ENCODE results near the gene TMEM271.

The TMEM271 gene, protein sequence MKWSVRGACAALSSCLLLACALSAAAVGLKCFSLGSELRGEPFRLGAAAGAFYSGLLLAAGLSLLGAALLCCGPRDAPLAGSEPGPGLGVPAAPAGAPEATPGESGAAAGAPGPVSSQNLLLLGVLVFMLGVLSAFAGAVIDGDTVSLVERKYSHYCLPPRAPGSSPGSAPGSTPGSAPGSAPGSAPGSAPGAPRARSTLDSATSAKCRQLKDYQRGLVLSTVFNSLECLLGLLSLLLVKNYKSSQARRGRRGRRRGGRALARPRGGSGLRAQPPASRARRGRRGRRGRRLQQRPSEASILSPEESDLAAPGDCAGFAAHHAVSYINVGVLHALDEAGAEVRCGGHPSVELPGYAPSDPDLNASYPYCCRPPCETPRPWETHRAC
- long read RNA-seq = 0 reads

DNA sequence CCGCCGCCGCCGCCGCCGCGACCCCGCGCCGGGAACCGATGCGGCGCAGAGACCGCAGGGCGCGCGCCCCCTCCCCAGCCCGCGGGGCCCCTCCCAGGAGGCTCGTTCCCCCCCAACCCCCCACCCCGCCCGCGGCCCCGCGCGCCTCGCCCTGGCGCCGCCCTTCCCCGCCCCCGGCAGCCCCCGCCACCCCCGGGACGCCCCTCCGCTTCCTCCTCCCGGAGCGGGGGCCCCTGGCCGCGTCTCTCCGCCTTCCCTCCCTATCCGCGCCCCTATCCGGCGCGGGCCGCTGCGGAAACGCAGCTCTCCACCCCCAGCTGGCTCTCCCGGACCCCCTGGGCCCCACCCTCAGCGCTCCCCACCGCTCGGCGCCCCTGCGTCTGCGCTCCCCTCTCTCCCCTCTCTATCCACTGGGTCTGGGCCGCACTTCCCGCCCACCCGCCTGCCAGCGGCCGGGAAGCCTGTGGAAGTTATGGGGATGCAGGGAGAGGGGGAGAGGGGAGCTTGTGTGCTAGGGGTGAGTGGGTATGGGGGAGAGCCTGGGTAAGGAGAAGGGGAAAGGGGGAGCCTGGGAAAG lies at the start of gene TMEM271:
Gene TMEM271, minus strand, starts transcription at position 51 of the 577 bp plus-strand sequence. CDS start 233 bp downstream, outside the sequence.
- Histone ChIP-seq H3K4me3 (replicated peaks; ENCODE audit: insufficient read depth, low read length) (no peak within 1 kb of the TSS), H3K27ac (replicated peaks) (no peak within 1 kb of the TSS), H3K27me3 (ENCODE audit: insufficient read depth, poor library complexity, severe bottlenecking) (peaks cover 32% of the 10 kb centered on the region)
- no peak for TF ChIP-seq SPI1 (IDR thresholded peaks at IDR 0.05; ENCODE audit: borderline replicate concordance, low read depth)
- TF ChIP-seq, protein P1, sequence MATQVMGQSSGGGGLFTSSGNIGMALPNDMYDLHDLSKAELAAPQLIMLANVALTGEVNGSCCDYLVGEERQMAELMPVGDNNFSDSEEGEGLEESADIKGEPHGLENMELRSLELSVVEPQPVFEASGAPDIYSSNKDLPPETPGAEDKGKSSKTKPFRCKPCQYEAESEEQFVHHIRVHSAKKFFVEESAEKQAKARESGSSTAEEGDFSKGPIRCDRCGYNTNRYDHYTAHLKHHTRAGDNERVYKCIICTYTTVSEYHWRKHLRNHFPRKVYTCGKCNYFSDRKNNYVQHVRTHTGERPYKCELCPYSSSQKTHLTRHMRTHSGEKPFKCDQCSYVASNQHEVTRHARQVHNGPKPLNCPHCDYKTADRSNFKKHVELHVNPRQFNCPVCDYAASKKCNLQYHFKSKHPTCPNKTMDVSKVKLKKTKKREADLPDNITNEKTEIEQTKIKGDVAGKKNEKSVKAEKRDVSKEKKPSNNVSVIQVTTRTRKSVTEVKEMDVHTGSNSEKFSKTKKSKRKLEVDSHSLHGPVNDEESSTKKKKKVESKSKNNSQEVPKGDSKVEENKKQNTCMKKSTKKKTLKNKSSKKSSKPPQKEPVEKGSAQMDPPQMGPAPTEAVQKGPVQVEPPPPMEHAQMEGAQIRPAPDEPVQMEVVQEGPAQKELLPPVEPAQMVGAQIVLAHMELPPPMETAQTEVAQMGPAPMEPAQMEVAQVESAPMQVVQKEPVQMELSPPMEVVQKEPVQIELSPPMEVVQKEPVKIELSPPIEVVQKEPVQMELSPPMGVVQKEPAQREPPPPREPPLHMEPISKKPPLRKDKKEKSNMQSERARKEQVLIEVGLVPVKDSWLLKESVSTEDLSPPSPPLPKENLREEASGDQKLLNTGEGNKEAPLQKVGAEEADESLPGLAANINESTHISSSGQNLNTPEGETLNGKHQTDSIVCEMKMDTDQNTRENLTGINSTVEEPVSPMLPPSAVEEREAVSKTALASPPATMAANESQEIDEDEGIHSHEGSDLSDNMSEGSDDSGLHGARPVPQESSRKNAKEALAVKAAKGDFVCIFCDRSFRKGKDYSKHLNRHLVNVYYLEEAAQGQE (IDR thresholded peaks at IDR 0.05; ENCODE audit: insufficient replicate concordance, low read depth) = no peak
- TF ChIP-seq, protein P2, sequence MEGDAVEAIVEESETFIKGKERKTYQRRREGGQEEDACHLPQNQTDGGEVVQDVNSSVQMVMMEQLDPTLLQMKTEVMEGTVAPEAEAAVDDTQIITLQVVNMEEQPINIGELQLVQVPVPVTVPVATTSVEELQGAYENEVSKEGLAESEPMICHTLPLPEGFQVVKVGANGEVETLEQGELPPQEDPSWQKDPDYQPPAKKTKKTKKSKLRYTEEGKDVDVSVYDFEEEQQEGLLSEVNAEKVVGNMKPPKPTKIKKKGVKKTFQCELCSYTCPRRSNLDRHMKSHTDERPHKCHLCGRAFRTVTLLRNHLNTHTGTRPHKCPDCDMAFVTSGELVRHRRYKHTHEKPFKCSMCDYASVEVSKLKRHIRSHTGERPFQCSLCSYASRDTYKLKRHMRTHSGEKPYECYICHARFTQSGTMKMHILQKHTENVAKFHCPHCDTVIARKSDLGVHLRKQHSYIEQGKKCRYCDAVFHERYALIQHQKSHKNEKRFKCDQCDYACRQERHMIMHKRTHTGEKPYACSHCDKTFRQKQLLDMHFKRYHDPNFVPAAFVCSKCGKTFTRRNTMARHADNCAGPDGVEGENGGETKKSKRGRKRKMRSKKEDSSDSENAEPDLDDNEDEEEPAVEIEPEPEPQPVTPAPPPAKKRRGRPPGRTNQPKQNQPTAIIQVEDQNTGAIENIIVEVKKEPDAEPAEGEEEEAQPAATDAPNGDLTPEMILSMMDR (IDR thresholded peaks at IDR 0.05; ENCODE audit: insufficient read depth, low read length) = no peak
- TF ChIP-seq GABPA (IDR thresholded peaks at IDR 0.05; ENCODE audit: low read depth) = no peak
- DNase-seq (ENCODE audit: low read depth in 1 of 2, low spot score in 1 of 2) = no peak

DNA sequence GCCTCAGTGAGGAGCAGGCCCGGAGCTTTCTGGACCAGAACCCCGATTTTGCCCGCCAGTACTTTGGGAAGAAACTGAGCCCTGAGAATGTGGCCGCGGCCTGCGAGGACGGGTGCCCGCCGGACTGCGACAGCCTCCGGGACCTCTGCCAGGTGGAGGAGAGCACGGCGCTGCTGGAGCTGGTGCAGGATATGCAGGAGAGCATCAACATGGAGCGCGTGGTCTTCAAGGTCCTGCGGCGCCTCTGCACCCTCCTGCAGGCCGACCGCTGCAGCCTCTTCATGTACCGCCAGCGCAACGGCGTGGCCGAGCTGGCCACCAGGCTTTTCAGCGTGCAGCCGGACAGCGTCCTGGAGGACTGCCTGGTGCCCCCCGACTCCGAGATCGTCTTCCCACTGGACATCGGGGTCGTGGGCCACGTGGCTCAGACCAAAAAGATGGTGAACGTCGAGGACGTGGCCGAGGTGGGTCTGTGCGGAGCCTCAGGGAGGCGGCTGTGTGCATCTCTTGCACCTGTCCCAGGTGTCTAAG lies 49.6 kb upstream of the TMEM271 start:
- no peak for TF ChIP-seq POLR2AphosphoS5 (IDR thresholded peaks at IDR 0.05; ENCODE audit: low read depth)
- TF ChIP-seq GABPA (IDR thresholded peaks at IDR 0.05; ENCODE audit: low read depth) = no peak
- TF ChIP-seq SPI1 (IDR thresholded peaks at IDR 0.05; ENCODE audit: borderline replicate concordance, low read depth) = no peak
- TF ChIP-seq, protein P1 (IDR thresholded peaks at IDR 0.05; ENCODE audit: insufficient replicate concordance, low read depth) = no peak
- TF ChIP-seq, protein P2 (IDR thresholded peaks at IDR 0.05; ENCODE audit: insufficient read depth, low read length) = no peak
- Histone ChIP-seq H3K4me3 (replicated peaks; ENCODE audit: insufficient read depth, low read length) (no peak overlapping the region), H3K27ac (replicated peaks) (no peak overlapping the region), H3K27me3 (ENCODE audit: insufficient read depth, poor library complexity, severe bottlenecking) (no peaks in the 10 kb centered on the region)
- DNase-seq (ENCODE audit: low read depth in 1 of 2, low spot score in 1 of 2) = no peak

DNA sequence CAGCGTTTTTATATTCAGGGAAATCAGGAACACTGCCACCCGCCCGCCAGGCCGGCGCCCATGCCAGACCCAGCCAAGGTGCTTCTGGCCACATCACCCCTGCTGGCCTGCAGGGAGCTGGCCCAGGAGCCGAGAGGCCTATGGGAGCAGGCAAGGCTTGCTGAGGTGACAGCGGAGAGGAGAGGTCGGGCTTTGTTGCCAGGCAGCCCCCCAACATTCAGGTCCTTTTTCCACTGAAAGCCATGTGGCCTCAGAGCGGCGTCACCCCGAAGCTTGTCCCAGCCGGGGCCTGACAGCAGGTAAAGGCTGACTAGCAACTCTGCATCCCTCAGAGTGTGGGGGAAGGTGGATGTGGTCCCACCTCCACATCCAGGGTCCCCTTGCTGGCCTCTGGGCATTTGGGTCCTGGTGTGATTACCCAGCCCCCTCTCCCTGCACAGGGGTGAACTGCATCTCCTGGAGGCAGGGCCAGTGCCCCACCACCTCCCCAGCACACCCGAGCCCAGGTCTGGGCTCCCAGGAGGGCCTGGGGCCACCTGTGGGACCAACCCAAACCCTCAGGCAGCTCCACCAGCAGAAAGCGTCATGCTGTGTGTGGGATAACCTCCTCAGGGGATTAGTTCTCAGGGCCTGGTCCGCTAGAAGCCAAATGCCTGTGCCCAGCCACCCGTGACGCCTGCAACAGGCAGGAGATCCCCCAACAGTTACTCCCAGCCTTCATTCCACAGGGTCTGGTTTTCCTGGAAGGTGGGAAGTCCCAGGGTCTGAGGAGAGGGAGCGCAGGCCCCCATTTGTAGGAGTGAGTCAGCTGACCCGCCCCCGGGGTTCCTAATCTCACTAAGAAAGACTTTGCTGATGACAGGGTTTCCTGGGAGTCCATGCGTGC lies 48.9 kb upstream of the TMEM271 start, which contains the start of gene PDE6B:
Gene PDE6B, plus strand, starts transcription at position 869 of the 886 bp plus-strand sequence. CDS start 54 bp downstream, outside the sequence.
- no peak for DNase-seq (ENCODE audit: low read depth in 1 of 2, low spot score in 1 of 2)
- H3K4me3 ChIP-seq (replicated peaks; ENCODE audit: insufficient read depth, low read length) = no peak within 1 kb of the TSS
- H3K27ac ChIP-seq (replicated peaks) = no peak within 1 kb of the TSS
- TF ChIP-seq SPI1 (IDR thresholded peaks at IDR 0.05; ENCODE audit: borderline replicate concordance, low read depth) (no peak), POLR2AphosphoS5 (IDR thresholded peaks at IDR 0.05; ENCODE audit: low read depth) (no peak), GABPA (IDR thresholded peaks at IDR 0.05; ENCODE audit: low read depth) (no peak)
- TF ChIP-seq, protein P2 (IDR thresholded peaks at IDR 0.05; ENCODE audit: insufficient read depth, low read length) = no peak
- TF ChIP-seq, protein P1 (IDR thresholded peaks at IDR 0.05; ENCODE audit: insufficient replicate concordance, low read depth) = no peak
- H3K27me3 ChIP-seq (ENCODE audit: insufficient read depth, poor library complexity, severe bottlenecking) = no peaks in the 10 kb centered on the region

Measured in HL-60 (cell line).